Natural killer cell (primary cell): ENCODE data around the gene MAP3K21. TPM values are rescaled to one million over a fixed set of nuclear protein-coding genes. Genes with fewer than 3 reads are reported as not detected.

Experiments
- ATAC-seq, 3 donors: fragments of 150-1000 bp in 2 of 3; fragments of 200-7000 bp in 1 of 3; cut with Tn5 transposase; 1 replicate in 1 of 3; 2 replicates in 2 of 3; pipeline ENCODE4 v1.10.0; 2021; ENCODE audit warnings: mild to moderate bottlenecking in 2 of 3, moderate library complexity in 2 of 3
- DNase-seq, 2 donors: peaks; one replicate each; pipeline versions ENCODE4 v3.0.0 to v3.0.0-alpha.2; 2013 to 2021; ENCODE audit warnings: mixed read lengths in 1 of 2
- H3K27ac ChIP-seq: one replicate; pipeline ENCODE4 v1.5.1; 2013; ENCODE audit warnings: mild to moderate bottlenecking, low read length
- H3K27me3 ChIP-seq: one replicate; pipeline ENCODE4 v1.6.1; 2013; ENCODE audit warnings: low read length; ENCODE audit not compliant: control insufficient read depth, insufficient read depth
- H3K36me3 ChIP-seq: one replicate; pipeline ENCODE4 v1.6.1; 2013; ENCODE audit warnings: low read length; ENCODE audit not compliant: control insufficient read depth, insufficient read depth
- H3K4me1 ChIP-seq: one replicate; pipeline ENCODE4 v1.6.1; 2013; ENCODE audit warnings: low read length; ENCODE audit not compliant: control insufficient read depth, insufficient read depth
- H3K4me3 ChIP-seq: one replicate; pipeline ENCODE4 v1.5.1; 2013; ENCODE audit warnings: low read length
- H3K9me3 ChIP-seq: one replicate; pipeline ENCODE4 v1.6.1; 2013; ENCODE audit warnings: low read length; ENCODE audit not compliant: control insufficient read depth, insufficient read depth
- H3K27ac Mint-ChIP-seq, 2 donors: one replicate each; pipeline ENCODE4 v1.8.0; 2022; ENCODE audit warnings: mild to moderate bottlenecking in 2 of 2, mixed read lengths in 2 of 2, moderate library complexity in 1 of 2
- H3K27me3 Mint-ChIP-seq, 2 donors: one replicate each; pipeline ENCODE4 v1.8.0; 2022; ENCODE audit warnings: low read depth in 2 of 2, mixed read lengths in 2 of 2
- H3K36me3 Mint-ChIP-seq: one replicate; pipeline ENCODE4 v1.8.0; 2022; ENCODE audit warnings: mixed read lengths
- H3K4me1 Mint-ChIP-seq, 2 donors: one replicate each; pipeline ENCODE4 v1.8.0; 2022; ENCODE audit warnings: mixed read lengths in 2 of 2
- H3K4me3 Mint-ChIP-seq: one replicate; pipeline ENCODE4 v1.8.0; 2022; ENCODE audit warnings: mild to moderate bottlenecking, moderate library complexity, mixed read lengths
- H3K9me3 Mint-ChIP-seq, 2 donors: one replicate each; pipeline ENCODE4 v1.8.0; 2022; ENCODE audit warnings: mixed read lengths in 2 of 2
- CTCF ChIP-seq: fragments of 200-600 bp; IDR thresholded peaks from one replicate; pipeline ENCODE4 v1.8.0; 2022; ENCODE audit warnings: antibody characterized with exemption
- WGBS: methylation state at CpG from one replicate; pipeline ENCODE4 v1.1.7; 2013; ENCODE audit warnings: missing lambda C conversion rate; ENCODE audit not compliant: insufficient coverage; 5-methylcytosine and 5-hydroxymethylcytosine counted together
- intact Hi-C: fragments of 100-400 bp; cut with micrococcal nuclease; formaldehyde crosslinking; loops from one replicate; pipeline ENCODE4 v1.14.2; 2022
- total RNA-seq, 4 donors: library from RNA; stranded (reverse); fragments of 120-200 nt in 1 of 4; gene quantifications; one replicate each; pipeline versions ENCODE4 v1.2.3 to v1.2.4, GENCODE V29; 2013 to 2022

Gene MAP3K21
- total RNA-seq, 3 donors from 2014 or later (not counting 1 experiment from before 2014, with no cell fraction given), result 0.14 to 0.70 (median 0.27) TPM

GRCh38 chr1:233406339-233406960, 78.9 kb downstream of the MAP3K21 start:
- no peaks in the 10 kb centered on the region for H3K4me1 Mint-ChIP-seq
- no peak overlapping the region for H3K4me3 ChIP-seq
- intact Hi-C loops, result no loop called here

DNA sequence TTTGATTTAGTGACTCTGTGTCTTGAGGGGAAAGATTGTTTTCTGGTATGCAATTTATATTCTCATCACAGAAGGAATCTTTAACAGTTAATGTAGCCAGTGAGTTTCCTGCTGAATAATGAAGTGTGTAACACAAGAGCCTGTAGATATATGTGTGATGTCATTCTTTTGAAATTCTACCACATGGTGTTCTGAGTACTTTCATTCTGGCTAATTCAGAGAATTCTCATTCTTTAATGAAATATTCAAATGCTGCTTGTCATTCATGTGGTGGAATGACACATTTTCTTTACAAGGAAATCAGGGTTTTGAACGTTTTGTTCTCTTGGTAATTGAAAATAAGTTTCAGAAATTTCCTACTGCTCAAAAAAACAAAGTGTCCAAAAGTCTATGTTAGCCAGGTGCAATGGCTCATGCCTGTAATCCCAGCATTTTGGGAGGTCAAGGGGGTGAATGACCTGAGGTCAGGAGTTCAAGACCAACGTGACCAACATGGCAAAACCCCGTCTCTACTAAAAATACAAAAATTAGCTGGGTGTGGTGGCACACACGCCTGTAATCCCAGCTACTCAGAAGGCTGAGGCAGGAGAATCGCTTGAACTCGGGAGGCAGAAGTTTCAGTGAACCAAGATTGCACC, 79.6 kb downstream of the MAP3K21 start:
- no peak overlapping the region for H3K27ac ChIP-seq
- DNase-seq, result no peak
- WGBS, result 70% methylated on average over 6 of the region's 6 CpGs
- H3K27me3 ChIP-seq, result no peaks in the 10 kb centered on the region
- H3K27ac Mint-ChIP-seq, result no peak overlapping the region
- intact Hi-C loops, result no loop called here
- H3K36me3 ChIP-seq, result no peaks in the 10 kb centered on the region
- no peaks in the 10 kb centered on the region for H3K9me3 ChIP-seq
- H3K4me3 Mint-ChIP-seq, result no peak overlapping the region
- no peaks in the 10 kb centered on the region for H3K4me1 Mint-ChIP-seq
- H3K36me3 Mint-ChIP-seq, result no peaks in the 10 kb centered on the region
- TF ChIP-seq CTCF, result no peak
- no peak for ATAC-seq
- peaks cover 8 to 13% of the 10 kb centered on the region in 2 donors for H3K27me3 Mint-ChIP-seq
- H3K4me1 ChIP-seq, result no peaks in the 10 kb centered on the region
- H3K4me3 ChIP-seq, result no peak overlapping the region
- no peaks in the 10 kb centered on the region for H3K9me3 Mint-ChIP-seq

More at GRCh38 chr1:233406339-233406960, 78.9 kb downstream of the MAP3K21 start:
- Histone ChIP-seq H3K9me3 (no peaks in the 10 kb centered on the region), H3K27ac (no peak overlapping the region), H3K36me3 (no peaks in the 10 kb centered on the region), H3K27me3 (no peaks in the 10 kb centered on the region), H3K4me1 (no peaks in the 10 kb centered on the region)
- no peak for TF ChIP-seq CTCF
- Mint-ChIP-seq H3K9me3 (no peaks in the 10 kb centered on the region), H3K4me3 (no peak overlapping the region), H3K27ac (no peak overlapping the region), H3K36me3 (no peaks in the 10 kb centered on the region), H3K27me3 (peaks cover 11 to 18% of the 10 kb centered on the region in 2 donors)
- ATAC-seq (no peak), DNase-seq (no peak)
- 90% methylated on average over 4 of the region's 4 CpGs for WGBS

- no CpG with 5 or more reads among the region's 2 CpGs for WGBS
- Mint-ChIP-seq H3K9me3 (no peaks in the 10 kb centered on the region), H3K4me3 (no peak overlapping the region), H3K4me1 (no peaks in the 10 kb centered on the region), H3K36me3 (no peaks in the 10 kb centered on the region), H3K27ac (no peak overlapping the region), H3K27me3 (peaks cover 0 to 3% of the 10 kb centered on the region in 2 donors)
- DNase-seq (no peak), ATAC-seq (no peak)
- Histone ChIP-seq H3K9me3 (no peaks in the 10 kb centered on the region), H3K4me1 (no peaks in the 10 kb centered on the region), H3K27me3 (no peaks in the 10 kb centered on the region), H3K4me3 (no peak overlapping the region), H3K36me3 (no peaks in the 10 kb centered on the region), H3K27ac (no peak overlapping the region)
- intact Hi-C loops, result no loop called here
- no peak for TF ChIP-seq CTCF
Measured at GRCh38 chr1:233409540-233409939, 82.0 kb downstream of the MAP3K21 start.
